ENCODE results near the gene XBP1.
A peak's percentile ranks its signal among the peaks of the same experiment; 100 is the strongest.
"Not testable (repeated sequence)": the region's sequence is repeated elsewhere in the genome, so short reads cannot be mapped to it uniquely, and the experiment has no call there.

Gene XBP1

GRCh38 chr22:28812516-28812915, 12.1 kb upstream of the XBP1 start:
- H3K4me3 ChIP-seq (ENCODE audit: low read depth, low read length) = no peak overlapping the region
- no peak for TF ChIP-seq CTCF (IDR thresholded peaks at IDR 0.05; ENCODE audit: borderline replicate concordance, insufficient read depth, low read depth, low read length)

- no peak for TF ChIP-seq CTCF (IDR thresholded peaks at IDR 0.05; ENCODE audit: borderline replicate concordance, insufficient read depth, low read depth, low read length)
- no peak overlapping the region for H3K4me3 ChIP-seq (ENCODE audit: low read depth, low read length)
These were observed 10.6 kb upstream of the XBP1 start for GRCh38 chr22:28810821-28811491.

- no peak for TF ChIP-seq CTCF (IDR thresholded peaks at IDR 0.05; ENCODE audit: borderline replicate concordance, insufficient read depth, low read depth, low read length)
- no peak overlapping the region for H3K4me3 ChIP-seq (ENCODE audit: low read depth, low read length)
These were observed 8.5 kb upstream of the XBP1 start for GRCh38 chr22:28808716-28809355.

GRCh38 chr22:28805426-28805825, 5.1 kb upstream of the XBP1 start:
- not testable (repeated sequence) for H3K4me3 ChIP-seq (ENCODE audit: low read depth, low read length)

- H3K4me3 ChIP-seq (ENCODE audit: low read depth, low read length) = no peak overlapping the region
- 0 out of 2 replicates have a peak, but pooled peaks have one; percentile 6 for TF ChIP-seq CTCF (IDR thresholded peaks at IDR 0.05; ENCODE audit: borderline replicate concordance, insufficient read depth, low read depth, low read length)
These were observed 2.3 kb upstream of the XBP1 start for GRCh38 chr22:28802595-28803123.

GRCh38 chr22:28801845-28802594, 1.7 kb upstream of the XBP1 start:
- no peak for TF ChIP-seq CTCF (IDR thresholded peaks at IDR 0.05; ENCODE audit: borderline replicate concordance, insufficient read depth, low read depth, low read length)
- peak overlapping the region; percentile 40 for H3K4me3 ChIP-seq (ENCODE audit: low read depth, low read length)

- H3K4me3 ChIP-seq (ENCODE audit: low read depth, low read length) = peak overlapping the region; percentile 85
- TF ChIP-seq CTCF (IDR thresholded peaks at IDR 0.05; ENCODE audit: borderline replicate concordance, insufficient read depth, low read depth, low read length) = no peak
These were observed 612 bp downstream of the XBP1 start for GRCh38 chr22:28799606-28800307.

All from GM12875 (cell line).